Loucy (cell line): ENCODE measurements around the gene HIF1AN.

Experiments
- H2AFZ ChIP-seq: fragments of 200-600 bp; sonication (generic); 2 replicates; pipeline ENCODE4 v1.6.0; 2016; ENCODE audit warnings: antibody characterized with exemption, mild to moderate bottlenecking, low read length, moderate library complexity
- H3F3A ChIP-seq: fragments of 200-600 bp; 2 replicates; pipeline ENCODE4 v1.6.0; 2016; ENCODE audit warnings: antibody characterized with exemption, low read depth, mild to moderate bottlenecking
- H3K27me3 ChIP-seq: fragments of 200-600 bp; sonication (generic); 2 replicates; pipeline ENCODE4 v1.6.1; 2014; ENCODE audit warnings: low read length, mild to moderate bottlenecking; ENCODE audit not compliant: insufficient read depth, poor library complexity, severe bottlenecking
- H3K36me3 ChIP-seq: fragments of 200-600 bp; sonication (generic); 2 replicates; pipeline ENCODE4 v1.6.1; 2016; ENCODE audit warnings: low read length; ENCODE audit not compliant: insufficient read depth
- H3K4me1 ChIP-seq: fragments of 200-600 bp; sonication (generic); 2 replicates; pipeline ENCODE4 v1.5.1; 2014; ENCODE audit warnings: low read length, mild to moderate bottlenecking; ENCODE audit not compliant: insufficient read depth, poor library complexity, severe bottlenecking
- H3K4me2 ChIP-seq: fragments of 200-600 bp; sonication (generic); 2 replicates; pipeline ENCODE4 v1.6.0; 2014; ENCODE audit warnings: antibody characterized with exemption, low read length, low read depth, mild to moderate bottlenecking; ENCODE audit not compliant: poor library complexity, severe bottlenecking
- H3K4me3 ChIP-seq: fragments of 200-600 bp; sonication (generic); 2 replicates; pipeline ENCODE4 v1.5.1; 2014; ENCODE audit warnings: low read length, mild to moderate bottlenecking, mixed read lengths; ENCODE audit not compliant: poor library complexity, severe bottlenecking
- H3K79me2 ChIP-seq: fragments of 200-600 bp; sonication (generic); 2 replicates; pipeline ENCODE4 v1.6.1; 2014; ENCODE audit warnings: low read length; ENCODE audit not compliant: insufficient read depth
- H3K9ac ChIP-seq: fragments of 200-600 bp; sonication (generic); 2 replicates; pipeline ENCODE4 v1.6.0; 2014; ENCODE audit warnings: mild to moderate bottlenecking, low read depth, low read length, moderate library complexity; ENCODE audit not compliant: poor library complexity, severe bottlenecking
- H3K9me2 ChIP-seq: fragments of 200-600 bp; sonication (generic); replicated peaks from 2 replicates; pipeline ENCODE4 v1.6.1; 2016; ENCODE audit warnings: low read depth, low read length, mixed read lengths
- H3K9me3 ChIP-seq: fragments of 200-600 bp; sonication (generic); 2 replicates; pipeline ENCODE4 v1.6.1; 2014; ENCODE audit warnings: mild to moderate bottlenecking, antibody characterized with exemption, low read length, low read depth; ENCODE audit not compliant: insufficient read depth
- H4K20me1 ChIP-seq: fragments of 200-600 bp; sonication (generic); 2 replicates; pipeline ENCODE4 v1.6.0; 2014; ENCODE audit warnings: antibody characterized with exemption, low read length, mild to moderate bottlenecking; ENCODE audit not compliant: insufficient read depth, poor library complexity, severe bottlenecking
- CTCF ChIP-seq: fragments of 200-600 bp; sonication (generic); conservative IDR thresholded peaks from 2 replicates; pipeline ENCODE4 v1.5.1; 2014; ENCODE audit warnings: mild to moderate bottlenecking, antibody characterized with exemption, low read length
- EZH2phosphoT487 ChIP-seq: fragments of 200-600 bp; IDR thresholded peaks from 2 replicates; pipeline ENCODE4 v1.6.1; 2018; ENCODE audit warnings: antibody characterized with exemption, mild to moderate bottlenecking, moderate library complexity, borderline replicate concordance

Gene HIF1AN

GRCh38 chr10:100567249-100567648, 31.5 kb downstream of the HIF1AN start:
- no peak overlapping the region for H3K9ac ChIP-seq

GRCh38 chr10:100567826-100568225, 32.1 kb downstream of the HIF1AN start:
- Histone ChIP-seq H3K4me2 (no peak overlapping the region), H3K9ac (no peak overlapping the region), H3K4me3 (no peak overlapping the region), H3K27me3 (no peaks in the 10 kb centered on the region), H4K20me1 (no peaks in the 10 kb centered on the region), H2AFZ (no peak overlapping the region), H3K36me3 (no peaks in the 10 kb centered on the region), H3K9me2 (no peaks in the 10 kb centered on the region), H3K9me3 (no peaks in the 10 kb centered on the region), H3K79me2 (no peaks in the 10 kb centered on the region), H3F3A (no peaks in the 10 kb centered on the region), H3K4me1 (peaks cover 8% of the 10 kb centered on the region)
- TF ChIP-seq EZH2phosphoT487: no peak
- no peak for TF ChIP-seq CTCF

More at GRCh38 chr10:100567249-100567648, 31.5 kb downstream of the HIF1AN start:
- Histone ChIP-seq H3K79me2 (no peaks in the 10 kb centered on the region), H3K36me3 (no peaks in the 10 kb centered on the region), H4K20me1 (no peaks in the 10 kb centered on the region), H3K4me1 (peaks cover 9% of the 10 kb centered on the region), H3K4me3 (no peak overlapping the region), H3K4me2 (no peak overlapping the region), H2AFZ (no peak overlapping the region), H3K9me3 (no peaks in the 10 kb centered on the region), H3K9me2 (no peaks in the 10 kb centered on the region), H3K27me3 (no peaks in the 10 kb centered on the region), H3F3A (no peaks in the 10 kb centered on the region)
- TF ChIP-seq EZH2phosphoT487 (no peak), CTCF (no peak)

- no peak overlapping the region for H3K4me3 ChIP-seq
- H3K36me3 ChIP-seq: no peaks in the 10 kb centered on the region
- no peaks in the 10 kb centered on the region for H3K9me2 ChIP-seq
- H2AFZ ChIP-seq: no peak overlapping the region
- H3K4me2 ChIP-seq: no peak overlapping the region
- TF ChIP-seq CTCF: no peak
- no peak for TF ChIP-seq EZH2phosphoT487
- H3F3A ChIP-seq: no peaks in the 10 kb centered on the region
- no peaks in the 10 kb centered on the region for H3K79me2 ChIP-seq
- H3K4me1 ChIP-seq: no peaks in the 10 kb centered on the region
- H4K20me1 ChIP-seq: no peaks in the 10 kb centered on the region
- H3K27me3 ChIP-seq: no peaks in the 10 kb centered on the region
- H3K9me3 ChIP-seq: no peaks in the 10 kb centered on the region
- H3K9ac ChIP-seq: no peak overlapping the region
Measured at GRCh38 chr10:100568912-100569311, 33.2 kb downstream of the HIF1AN start.
